Trophoblast cell (in vitro differentiated cells and primary cell): ENCODE data around the gene CAMK1D.

Experiments used
- DNase-seq, 2 donors: peaks; one replicate each; pipeline ENCODE4 v3.0.0-alpha.2; 2016
- H2AFZ ChIP-seq: 2 replicates; pipeline ENCODE4 v1.6.1; 2013; ENCODE audit warnings: low read length, moderate library complexity, mild to moderate bottlenecking; ENCODE audit not compliant: insufficient read depth, poor library complexity
- H2AK5ac ChIP-seq: 2 replicates; pipeline ENCODE4 v1.6.1; 2013; ENCODE audit warnings: mild to moderate bottlenecking, low read length
- H2BK120ac ChIP-seq: 2 replicates; pipeline ENCODE4 v1.6.1; 2013; ENCODE audit warnings: low read length, mild to moderate bottlenecking, moderate library complexity; ENCODE audit not compliant: insufficient read depth, poor library complexity
- H2BK12ac ChIP-seq: 2 replicates; pipeline ENCODE4 v1.6.1; 2013; ENCODE audit warnings: mild to moderate bottlenecking, low read length, moderate library complexity
- H2BK5ac ChIP-seq: 2 replicates; pipeline ENCODE4 v1.6.1; 2013; ENCODE audit warnings: low read length, low read depth, moderate library complexity, mild to moderate bottlenecking; ENCODE audit not compliant: poor library complexity
- H3K14ac ChIP-seq: 2 replicates; pipeline ENCODE4 v1.6.1; 2013; ENCODE audit warnings: mild to moderate bottlenecking, low read length
- H3K18ac ChIP-seq: 2 replicates; pipeline ENCODE4 v1.6.1; 2013; ENCODE audit warnings: mild to moderate bottlenecking, low read length
- H3K23ac ChIP-seq: 2 replicates; pipeline ENCODE4 v1.6.1; 2013; ENCODE audit warnings: low read length
- H3K27ac ChIP-seq: 2 replicates; pipeline ENCODE4 v1.5.1; 2013; ENCODE audit warnings: low read depth, mild to moderate bottlenecking, inconsistent platforms, low read length, moderate library complexity
- H3K27me3 ChIP-seq: 2 replicates; pipeline ENCODE4 v1.6.1; 2013; ENCODE audit warnings: inconsistent platforms, mild to moderate bottlenecking, low read length, moderate library complexity; ENCODE audit not compliant: insufficient read depth
- H3K36me3 ChIP-seq, 2 experiments: 1 replicate in 1 of 2; 2 replicates in 1 of 2; pipeline ENCODE4 v1.6.1; 2013; ENCODE audit warnings: low read length in 2 of 2, mild to moderate bottlenecking in 2 of 2, moderate library complexity in 1 of 2; ENCODE audit not compliant: insufficient read depth in 2 of 2, control insufficient read depth in 1 of 2
- H3K4ac ChIP-seq: 2 replicates; pipeline ENCODE4 v1.6.1; 2013; ENCODE audit warnings: low read depth, mild to moderate bottlenecking, low read length, moderate library complexity
- H3K4me1 ChIP-seq, 2 experiments: 1 replicate in 1 of 2; 2 replicates in 1 of 2; pipeline ENCODE4 v1.6.1; 2013; ENCODE audit warnings: low read length in 2 of 2, mild to moderate bottlenecking in 2 of 2, moderate library complexity in 1 of 2; ENCODE audit not compliant: insufficient read depth in 2 of 2, control insufficient read depth in 1 of 2
- H3K4me2 ChIP-seq: 2 replicates; pipeline ENCODE4 v1.6.1; 2013; ENCODE audit warnings: inconsistent platforms, mild to moderate bottlenecking, low read length, moderate library complexity
- H3K4me3 ChIP-seq: 2 replicates; pipeline ENCODE4 v1.5.1; 2013; ENCODE audit warnings: mild to moderate bottlenecking, low read depth, low read length, inconsistent platforms
- H3K79me1 ChIP-seq: one replicate; pipeline ENCODE4 v1.6.1; 2013; ENCODE audit warnings: low read length
- H3K79me2 ChIP-seq: 2 replicates; pipeline ENCODE4 v1.6.1; 2013; ENCODE audit warnings: low read length, mild to moderate bottlenecking; ENCODE audit not compliant: control insufficient read depth, insufficient read depth, poor library complexity
- H3K9ac ChIP-seq: 2 replicates; pipeline ENCODE4 v1.6.1; 2013; ENCODE audit warnings: mild to moderate bottlenecking, low read length
- H3K9me3 ChIP-seq: 2 replicates; pipeline ENCODE4 v1.6.1; 2013; ENCODE audit warnings: low read depth, mild to moderate bottlenecking, control low read depth, inconsistent platforms, low read length; ENCODE audit not compliant: insufficient read depth
- H4K12ac ChIP-seq: 2 replicates; pipeline ENCODE4 v1.6.1; 2013; ENCODE audit warnings: low read depth, mild to moderate bottlenecking, low read length, moderate library complexity
- H4K8ac ChIP-seq: 2 replicates; pipeline ENCODE4 v1.6.1; 2013; ENCODE audit warnings: low read depth, mild to moderate bottlenecking, low read length, moderate library complexity
- H4K91ac ChIP-seq: one replicate; pipeline ENCODE4 v1.6.1; 2013; ENCODE audit warnings: low read depth, mild to moderate bottlenecking, low read length, moderate library complexity
- WGBS: extraction: QIAGEN DNeasy Blood & Tissue Kit; methylation state at CpG from one replicate; pipeline ENCODE4 v1.1.7; 2013; ENCODE audit warnings: missing lambda C conversion rate; ENCODE audit not compliant: insufficient read length, insufficient coverage; ENCODE audit errors: extremely low coverage; 5-methylcytosine and 5-hydroxymethylcytosine counted together

The CAMK1D gene

DNA sequence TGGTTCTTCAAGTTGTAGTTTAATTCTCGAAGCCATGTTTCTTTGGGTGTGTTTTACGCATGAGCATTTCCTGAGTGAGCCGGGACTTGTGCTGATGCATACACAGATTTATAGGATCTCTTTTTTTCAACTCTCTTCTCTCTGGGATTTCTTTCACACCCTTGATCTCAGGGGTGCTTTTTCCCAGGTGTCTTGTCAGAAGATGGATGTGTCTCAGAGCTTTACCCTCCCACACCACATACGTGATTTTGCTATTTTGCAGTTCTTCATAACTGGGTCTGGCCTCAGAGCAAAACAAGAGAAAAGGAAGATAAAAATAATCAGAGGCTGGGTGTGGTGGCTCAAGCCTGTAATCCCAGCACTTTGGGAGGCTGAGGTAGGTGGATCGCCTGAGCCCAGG, 177.0 kb downstream of the CAMK1D start:
- no peak for DNase-seq
- Histone ChIP-seq H4K12ac (no peak overlapping the region), H3K36me3 (no peaks in the 10 kb centered on the region), H3K4ac (no peak overlapping the region), H2BK12ac (no peak overlapping the region), H3K23ac (no peak overlapping the region), H3K4me2 (no peak overlapping the region), H3K27ac (no peak overlapping the region), H3K18ac (no peak overlapping the region), H3K4me3 (no peak overlapping the region), H2BK5ac (no peak overlapping the region), H3K14ac (no peak overlapping the region), H2AFZ (no peak overlapping the region), H3K27me3 (no peaks in the 10 kb centered on the region), H2AK5ac (no peak overlapping the region), H2BK120ac (no peak overlapping the region), H3K79me2 (no peaks in the 10 kb centered on the region), H3K9me3 (no peaks in the 10 kb centered on the region), H4K91ac (no peak overlapping the region), H4K8ac (no peak overlapping the region), H3K9ac (no peak overlapping the region), H3K79me1 (no peaks in the 10 kb centered on the region), H3K4me1 (no peaks in the 10 kb centered on the region)
- no CpG with 5 or more reads among the region's 5 CpGs for WGBS

DNA sequence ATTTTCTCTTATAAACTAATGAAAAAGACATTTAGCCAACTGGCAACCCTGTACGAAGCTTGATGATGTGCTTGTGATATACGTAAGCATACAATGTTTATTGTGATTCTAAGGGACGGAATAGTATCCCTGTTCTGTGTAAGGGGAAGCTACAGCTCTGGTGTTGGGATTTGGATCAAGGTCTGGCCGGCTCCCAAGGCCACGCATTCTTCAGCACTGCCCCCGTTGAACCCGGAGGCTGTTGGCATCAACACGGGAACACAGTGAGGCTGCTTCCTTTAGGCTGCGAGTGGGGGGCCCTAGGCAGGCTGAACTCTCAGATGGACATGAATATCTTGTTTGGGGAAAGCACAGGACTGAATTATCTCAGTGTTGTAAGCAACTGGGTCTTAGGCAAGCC, 180.6 kb downstream of the CAMK1D start:
- Histone ChIP-seq H3K14ac (no peak overlapping the region), H4K12ac (no peak overlapping the region), H3K4me2 (no peak overlapping the region), H3K9me3 (peaks cover 2% of the 10 kb centered on the region), H2BK5ac (no peak overlapping the region), H2AFZ (no peak overlapping the region), H4K91ac (no peak overlapping the region), H3K79me1 (no peaks in the 10 kb centered on the region), H3K27me3 (no peaks in the 10 kb centered on the region), H3K4me1 (peaks cover 0 to 5% of the 10 kb centered on the region in 2 experiments), H3K4me3 (no peak overlapping the region), H3K4ac (no peak overlapping the region), H3K79me2 (no peaks in the 10 kb centered on the region), H3K18ac (no peak overlapping the region), H4K8ac (no peak overlapping the region), H2BK12ac (no peak overlapping the region), H2AK5ac (no peak overlapping the region), H2BK120ac (no peak overlapping the region), H3K9ac (no peak overlapping the region), H3K27ac (no peak overlapping the region), H3K23ac (no peak overlapping the region), H3K36me3 (no peaks in the 10 kb centered on the region)
- no peak for DNase-seq
- no CpG with 5 or more reads among the region's 9 CpGs for WGBS

DNA sequence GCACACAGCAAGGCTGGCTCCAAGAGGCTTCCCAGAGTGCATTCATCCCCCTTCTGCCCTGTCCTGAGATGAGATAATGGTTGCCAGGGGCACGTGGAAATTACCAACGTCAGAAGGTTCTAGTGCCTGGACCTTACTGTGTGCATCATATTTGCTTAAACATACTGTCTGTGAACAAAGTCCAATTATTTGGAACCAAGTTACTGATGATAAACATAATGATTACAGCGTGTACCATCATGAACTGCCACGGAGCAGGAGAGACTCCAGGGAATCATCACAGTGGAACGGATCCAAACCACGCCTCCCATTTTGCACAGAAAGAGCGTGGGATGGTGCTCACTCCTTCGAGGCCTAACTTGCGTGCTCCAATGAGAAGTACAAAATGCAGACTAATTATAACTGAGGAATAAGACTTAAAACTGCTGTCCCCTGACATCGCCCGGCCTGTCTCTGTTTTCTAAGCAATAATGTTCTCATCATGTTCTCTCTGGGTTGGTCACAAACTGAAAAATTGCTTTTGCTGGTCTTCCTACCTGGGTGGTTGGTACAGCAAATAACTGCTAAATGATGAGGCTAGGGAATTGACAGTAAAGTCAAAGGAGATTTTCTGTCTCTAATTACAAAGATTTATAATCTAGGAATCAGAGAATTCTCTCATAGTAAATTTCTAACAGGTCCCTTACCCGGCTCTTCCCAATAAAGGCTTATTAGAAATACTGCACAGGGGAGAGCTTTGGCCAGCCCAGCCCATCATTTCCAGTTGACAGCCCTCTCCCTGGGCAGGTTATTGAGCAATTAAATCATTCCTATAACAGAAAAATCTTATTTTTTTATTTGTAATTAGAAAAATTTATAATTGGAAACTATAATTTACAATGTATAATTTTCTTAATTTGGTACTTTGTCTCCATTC, 182.2 kb downstream of the CAMK1D start:
- Histone ChIP-seq H3K27me3 (no peaks in the 10 kb centered on the region), H3K4ac (no peak overlapping the region), H2BK120ac (no peak overlapping the region), H3K14ac (no peak overlapping the region), H3K36me3 (no peaks in the 10 kb centered on the region), H4K91ac (no peak overlapping the region), H4K12ac (no peak overlapping the region), H2BK5ac (no peak overlapping the region), H2AK5ac (no peak overlapping the region), H3K9me3 (peaks cover 2% of the 10 kb centered on the region), H3K27ac (no peak overlapping the region), H2AFZ (no peak overlapping the region), H3K23ac (no peak overlapping the region), H3K79me1 (no peaks in the 10 kb centered on the region), H3K79me2 (no peaks in the 10 kb centered on the region), H3K9ac (no peak overlapping the region), H3K4me2 (no peak overlapping the region), H2BK12ac (no peak overlapping the region), H3K18ac (no peak overlapping the region), H4K8ac (no peak overlapping the region), H3K4me1 (peaks cover 0 to 6% of the 10 kb centered on the region in 2 experiments), H3K4me3 (no peak overlapping the region)
- WGBS: no CpG with 5 or more reads among the region's 12 CpGs
- no peak for DNase-seq

DNA sequence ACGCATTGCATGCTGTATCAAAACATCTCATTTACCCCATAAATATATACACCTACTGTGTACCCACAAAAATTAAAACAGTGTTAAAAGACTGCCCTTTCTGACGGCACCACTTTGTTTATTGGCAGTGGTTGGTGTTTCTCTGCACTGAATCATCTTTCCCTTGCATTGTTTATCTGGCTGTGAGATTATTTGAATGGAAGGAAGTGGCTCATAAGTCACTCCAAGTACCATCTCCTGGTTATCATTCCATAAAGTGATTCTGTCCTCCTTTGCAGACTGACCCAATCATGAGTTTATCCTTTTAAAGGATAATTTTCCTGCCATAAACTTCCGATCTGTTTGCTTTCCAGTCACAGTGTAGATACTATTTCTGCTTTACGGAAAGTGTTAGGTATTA, 183.8 kb downstream of the CAMK1D start:
- no peak overlapping the region for H3K18ac ChIP-seq
- WGBS: no CpG with 5 or more reads among the region's 4 CpGs
- H2BK120ac ChIP-seq: no peak overlapping the region
- no peak overlapping the region for H2BK12ac ChIP-seq
- no peak overlapping the region for H2AK5ac ChIP-seq
- no peak overlapping the region for H2AFZ ChIP-seq
- H4K8ac ChIP-seq: no peak overlapping the region
- no peak overlapping the region for H4K91ac ChIP-seq
- peaks cover 2% of the 10 kb centered on the region for H3K9me3 ChIP-seq
- no peak overlapping the region for H3K4ac ChIP-seq
- H3K27ac ChIP-seq: no peak overlapping the region
- H3K79me2 ChIP-seq: no peaks in the 10 kb centered on the region
- no peak overlapping the region for H3K4me3 ChIP-seq
- no peak for DNase-seq
- no peak overlapping the region for H4K12ac ChIP-seq
- peaks cover 0 to 6% of the 10 kb centered on the region in 2 experiments for H3K4me1 ChIP-seq
- H3K4me2 ChIP-seq: no peak overlapping the region
- H3K27me3 ChIP-seq: no peaks in the 10 kb centered on the region
- no peak overlapping the region for H3K14ac ChIP-seq
- H3K79me1 ChIP-seq: no peaks in the 10 kb centered on the region
- H3K9ac ChIP-seq: no peak overlapping the region
- H2BK5ac ChIP-seq: no peak overlapping the region
- no peak overlapping the region for H3K23ac ChIP-seq
- H3K36me3 ChIP-seq: no peaks in the 10 kb centered on the region
